H9 (cell line): ENCODE results near the gene NSF. TPM values are rescaled to one million over a fixed set of nuclear protein-coding genes. Genes with fewer than 3 reads are reported as not detected.

Experiments
- DNase-seq: peaks from one replicate; pipeline ENCODE4 v3.0.0-alpha.2; 2017
- H2AFZ ChIP-seq: one replicate; pipeline ENCODE4 v1.6.1; 2013; ENCODE audit warnings: mild to moderate bottlenecking, low read length, control low read depth, moderate library complexity
- H2AK5ac ChIP-seq: 2 replicates; pipeline ENCODE4 v1.6.1; 2013; ENCODE audit warnings: low read length, control low read depth, mixed read lengths; ENCODE audit not compliant: insufficient read length
- H2BK120ac ChIP-seq: one replicate; pipeline ENCODE4 v1.6.1; 2013; ENCODE audit warnings: low read depth, mild to moderate bottlenecking, low read length, control low read depth, inconsistent platforms; ENCODE audit not compliant: poor library complexity, severe bottlenecking
- H2BK12ac ChIP-seq: 2 replicates; pipeline ENCODE4 v1.6.1; 2013; ENCODE audit warnings: low read length, control low read depth, mixed read lengths, low read depth; ENCODE audit not compliant: insufficient read length
- H2BK15ac ChIP-seq: 2 replicates; pipeline ENCODE4 v1.6.1; 2013; ENCODE audit warnings: low read depth, low read length, control low read depth
- H2BK20ac ChIP-seq: one replicate; pipeline ENCODE4 v1.6.1; 2013; ENCODE audit warnings: low read depth, mild to moderate bottlenecking, low read length, control low read depth, inconsistent platforms; ENCODE audit not compliant: poor library complexity, severe bottlenecking
- H2BK5ac ChIP-seq: 2 replicates; pipeline ENCODE4 v1.6.1; 2013; ENCODE audit warnings: low read length, control low read depth, mixed read lengths; ENCODE audit not compliant: insufficient read length
- H3K14ac ChIP-seq: 2 replicates; pipeline ENCODE4 v1.6.1; 2013; ENCODE audit warnings: low read length, control low read depth; ENCODE audit not compliant: insufficient read depth
- H3K18ac ChIP-seq: 2 replicates; pipeline ENCODE4 v1.6.1; 2013; ENCODE audit warnings: low read depth, mild to moderate bottlenecking, mixed read lengths, low read length, control low read depth; ENCODE audit not compliant: insufficient read length
- H3K23ac ChIP-seq: 2 replicates; pipeline ENCODE4 v1.6.1; 2013; ENCODE audit warnings: low read length, control low read depth, mixed read lengths, low read depth; ENCODE audit not compliant: insufficient read length
- H3K23me2 ChIP-seq: 2 replicates; pipeline ENCODE4 v1.6.1; 2013; ENCODE audit warnings: low read depth, mild to moderate bottlenecking, mixed read lengths, low read length, control low read depth; ENCODE audit not compliant: insufficient read length, poor library complexity, severe bottlenecking
- H3K27ac ChIP-seq: 2 replicates; pipeline ENCODE4 v1.5.1; 2013; ENCODE audit warnings: low read length, control low read depth, mixed read lengths, low read depth; ENCODE audit not compliant: insufficient read length
- H3K27me3 ChIP-seq: 2 replicates; pipeline ENCODE4 v1.6.1; 2013; ENCODE audit warnings: low read length, control low read depth, inconsistent platforms; ENCODE audit not compliant: insufficient read depth
- H3K4ac ChIP-seq: 2 replicates; pipeline ENCODE4 v1.6.1; 2013; ENCODE audit warnings: low read depth, mild to moderate bottlenecking, control low read depth, inconsistent platforms, low read length, moderate library complexity
- H3K4me1 ChIP-seq: 2 replicates; pipeline ENCODE4 v1.6.1; 2013; ENCODE audit warnings: low read length, control low read depth, inconsistent platforms; ENCODE audit not compliant: insufficient read depth
- H3K4me2 ChIP-seq: 2 replicates; pipeline ENCODE4 v1.6.1; 2013; ENCODE audit warnings: low read length, control low read depth, mixed read lengths; ENCODE audit not compliant: insufficient read length, insufficient read depth
- H3K56ac ChIP-seq: 2 replicates; pipeline ENCODE4 v1.6.1; 2013; ENCODE audit warnings: low read depth, mild to moderate bottlenecking, mixed read lengths, low read length, control low read depth; ENCODE audit not compliant: insufficient read length
- H3K79me1 ChIP-seq: 2 replicates; pipeline ENCODE4 v1.6.1; 2013; ENCODE audit warnings: low read depth, mild to moderate bottlenecking, moderate library complexity, low read length, control low read depth, inconsistent platforms; ENCODE audit not compliant: insufficient read depth, poor library complexity, severe bottlenecking
- H3K79me2 ChIP-seq: 2 replicates; pipeline ENCODE4 v1.6.1; 2013; ENCODE audit warnings: low read length, control low read depth, inconsistent platforms; ENCODE audit not compliant: insufficient read depth
- H3K9ac ChIP-seq: 2 replicates; pipeline ENCODE4 v1.6.1; 2013; ENCODE audit warnings: low read length, control low read depth, mixed read lengths; ENCODE audit not compliant: insufficient read length; ENCODE audit errors: extremely low read depth
- H3K9me3 ChIP-seq: one replicate; pipeline ENCODE4 v1.6.1; 2013; ENCODE audit warnings: low read depth, low read length, inconsistent platforms; ENCODE audit not compliant: control insufficient read depth
- H3T11ph ChIP-seq: one replicate; pipeline ENCODE4 v1.6.1; 2013; ENCODE audit warnings: mild to moderate bottlenecking, low read length, control low read depth, inconsistent platforms
- H4K20me1 ChIP-seq: one replicate; pipeline ENCODE4 v1.6.1; 2013; ENCODE audit not compliant: control insufficient read depth, insufficient read length, insufficient read depth
- H4K5ac ChIP-seq: 2 replicates; pipeline ENCODE4 v1.6.1; 2013; ENCODE audit warnings: low read depth, mild to moderate bottlenecking, mixed read lengths, low read length, control low read depth; ENCODE audit not compliant: insufficient read length
- H4K8ac ChIP-seq: replicated peaks from 2 replicates; pipeline ENCODE4 v1.6.1; 2013; ENCODE audit warnings: low read length, control low read depth, mixed read lengths, low read depth; ENCODE audit not compliant: insufficient read length
- H4K91ac ChIP-seq: 2 replicates; pipeline ENCODE4 v1.6.1; 2013; ENCODE audit warnings: low read depth, mild to moderate bottlenecking, moderate library complexity, mixed read lengths, low read length, control low read depth; ENCODE audit not compliant: insufficient read length
- H3K27ac Mint-ChIP-seq, 3 experiments: 2 replicates in 2 of 3; 3 replicates in 1 of 3; pipeline ENCODE4 v1.8.0; 2020 to 2021; ENCODE audit warnings: mixed read lengths in 3 of 3, mild to moderate bottlenecking in 1 of 3, moderate library complexity in 1 of 3
- H3K27me3 Mint-ChIP-seq: 2 replicates; pipeline ENCODE4 v1.8.0; 2021; ENCODE audit warnings: low read depth, mild to moderate bottlenecking, moderate library complexity, mixed read lengths
- H3K36me3 Mint-ChIP-seq, 3 experiments: 2 replicates in 2 of 3; 3 replicates in 1 of 3; pipeline ENCODE4 v1.8.0; 2020 to 2021; ENCODE audit warnings: low read depth in 3 of 3, mixed read lengths in 3 of 3; ENCODE audit not compliant: insufficient read depth in 1 of 3
- H3K4me1 Mint-ChIP-seq, 2 experiments: 2 replicates each; pipeline ENCODE4 v1.8.0; 2020; ENCODE audit warnings: mixed read lengths in 2 of 2
- H3K4me3 Mint-ChIP-seq, 2 experiments: 2 replicates in 1 of 2; 3 replicates in 1 of 2; pipeline ENCODE4 v1.8.0; 2020 to 2021; ENCODE audit warnings: mild to moderate bottlenecking in 2 of 2, mixed read lengths in 2 of 2, moderate library complexity in 1 of 2
- H3K9me3 Mint-ChIP-seq, 2 experiments: 2 replicates in 1 of 2; 3 replicates in 1 of 2; pipeline ENCODE4 v1.8.0; 2020; ENCODE audit warnings: mild to moderate bottlenecking in 2 of 2, mixed read lengths in 2 of 2, moderate library complexity in 1 of 2
- WGBS: extraction: QIAGEN DNeasy Blood & Tissue Kit; methylation state at CpG from one replicate; pipeline ENCODE4 v1.1.7; 2013; ENCODE audit warnings: missing lambda C conversion rate, low lambda C conversion rate, mixed read lengths; ENCODE audit not compliant: insufficient read length; ENCODE audit errors: extremely low coverage; 5-methylcytosine and 5-hydroxymethylcytosine counted together
- total RNA-seq: library from RNA; stranded (reverse); gene quantifications from 2 replicates; pipeline ENCODE4 v1.2.1, GENCODE V29; 2021
- TF ChIP-seq, protein P1 (sequence below): fragments of 200-600 bp; sonication (generic); conservative IDR thresholded peaks from 3 replicates; pipeline ENCODE4 v1.8.0; 2021; ENCODE audit warnings: antibody characterized with exemption, mild to moderate bottlenecking

Gene NSF
- total RNA-seq, 1 experiment from 2014 or later = 36.4 TPM

DNA sequence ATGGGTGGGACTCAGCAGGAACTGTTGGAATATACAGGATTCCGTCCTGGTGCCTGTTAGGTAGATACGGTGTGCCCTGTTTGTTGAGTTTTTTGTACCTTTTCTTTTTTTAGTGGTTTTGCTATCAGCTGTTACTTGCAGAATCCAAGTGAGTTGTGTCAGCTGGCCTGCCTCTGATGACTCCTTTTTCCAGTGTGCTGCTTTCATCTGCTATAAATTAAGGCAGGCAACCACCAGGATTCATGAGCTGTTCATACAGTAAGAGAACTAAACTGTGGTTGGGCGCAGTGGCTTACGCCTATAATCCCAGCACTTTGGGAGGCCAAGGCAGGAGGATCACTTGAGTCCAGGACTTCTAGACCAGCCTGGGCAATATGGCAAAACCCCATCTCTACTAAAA, 148.1 kb downstream of the NSF start:
- no peak overlapping the region for H3K23ac ChIP-seq
- H4K20me1 ChIP-seq = no peaks in the 10 kb centered on the region
- H4K5ac ChIP-seq = no peak overlapping the region
- H3K27me3 ChIP-seq = no peaks in the 10 kb centered on the region
- Mint-ChIP-seq H3K9me3 (no peaks in the 10 kb centered on the region), H3K4me3 (no peak overlapping the region), H3K4me1 (peaks cover 17 to 20% of the 10 kb centered on the region in 2 experiments), H3K36me3 (peaks cover 0 to 2% (median 0%) of the 10 kb centered on the region in 3 experiments; a peak in 2 of 7 replicates), H3K27me3 (no peaks in the 10 kb centered on the region), H3K27ac (no peak overlapping the region)
- no peak overlapping the region for H4K91ac ChIP-seq
- H2AFZ ChIP-seq = no peak overlapping the region
- H3K4me2 ChIP-seq = no peak overlapping the region
- no peaks in the 10 kb centered on the region for H3K79me1 ChIP-seq
- no peak overlapping the region for H3T11ph ChIP-seq
- H3K9ac ChIP-seq = no peak overlapping the region
- no peak overlapping the region for H2BK5ac ChIP-seq
- H3K14ac ChIP-seq = no peak overlapping the region
- no peaks in the 10 kb centered on the region for H3K9me3 ChIP-seq
- H3K27ac ChIP-seq = no peak overlapping the region
- H2AK5ac ChIP-seq = no peak overlapping the region
- no peak overlapping the region for H2BK12ac ChIP-seq
- no peak overlapping the region for H3K4ac ChIP-seq
- H2BK15ac ChIP-seq = no peak overlapping the region
- no peaks in the 10 kb centered on the region for H3K79me2 ChIP-seq
- no peak overlapping the region for H4K8ac ChIP-seq
- no peaks in the 10 kb centered on the region for H3K4me1 ChIP-seq
- no peak overlapping the region for H2BK120ac ChIP-seq
- DNase-seq = no peak
- no CpG with 5 or more reads among the region's 4 CpGs for WGBS
- H3K18ac ChIP-seq = no peak overlapping the region
- H3K56ac ChIP-seq = no peak overlapping the region
- H2BK20ac ChIP-seq = no peak overlapping the region
- no peaks in the 10 kb centered on the region for H3K23me2 ChIP-seq
- TF ChIP-seq, protein P1, sequence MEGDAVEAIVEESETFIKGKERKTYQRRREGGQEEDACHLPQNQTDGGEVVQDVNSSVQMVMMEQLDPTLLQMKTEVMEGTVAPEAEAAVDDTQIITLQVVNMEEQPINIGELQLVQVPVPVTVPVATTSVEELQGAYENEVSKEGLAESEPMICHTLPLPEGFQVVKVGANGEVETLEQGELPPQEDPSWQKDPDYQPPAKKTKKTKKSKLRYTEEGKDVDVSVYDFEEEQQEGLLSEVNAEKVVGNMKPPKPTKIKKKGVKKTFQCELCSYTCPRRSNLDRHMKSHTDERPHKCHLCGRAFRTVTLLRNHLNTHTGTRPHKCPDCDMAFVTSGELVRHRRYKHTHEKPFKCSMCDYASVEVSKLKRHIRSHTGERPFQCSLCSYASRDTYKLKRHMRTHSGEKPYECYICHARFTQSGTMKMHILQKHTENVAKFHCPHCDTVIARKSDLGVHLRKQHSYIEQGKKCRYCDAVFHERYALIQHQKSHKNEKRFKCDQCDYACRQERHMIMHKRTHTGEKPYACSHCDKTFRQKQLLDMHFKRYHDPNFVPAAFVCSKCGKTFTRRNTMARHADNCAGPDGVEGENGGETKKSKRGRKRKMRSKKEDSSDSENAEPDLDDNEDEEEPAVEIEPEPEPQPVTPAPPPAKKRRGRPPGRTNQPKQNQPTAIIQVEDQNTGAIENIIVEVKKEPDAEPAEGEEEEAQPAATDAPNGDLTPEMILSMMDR = no peak
